Inflammatory macrophage (primary cell): ENCODE data around the gene RNF113B.

ENCODE experiments used
- DNase-seq, 2 donors: peaks; one replicate each; pipeline ENCODE4 v3.0.0-alpha.2; 2020 to 2022

The RNF113B gene

DNA sequence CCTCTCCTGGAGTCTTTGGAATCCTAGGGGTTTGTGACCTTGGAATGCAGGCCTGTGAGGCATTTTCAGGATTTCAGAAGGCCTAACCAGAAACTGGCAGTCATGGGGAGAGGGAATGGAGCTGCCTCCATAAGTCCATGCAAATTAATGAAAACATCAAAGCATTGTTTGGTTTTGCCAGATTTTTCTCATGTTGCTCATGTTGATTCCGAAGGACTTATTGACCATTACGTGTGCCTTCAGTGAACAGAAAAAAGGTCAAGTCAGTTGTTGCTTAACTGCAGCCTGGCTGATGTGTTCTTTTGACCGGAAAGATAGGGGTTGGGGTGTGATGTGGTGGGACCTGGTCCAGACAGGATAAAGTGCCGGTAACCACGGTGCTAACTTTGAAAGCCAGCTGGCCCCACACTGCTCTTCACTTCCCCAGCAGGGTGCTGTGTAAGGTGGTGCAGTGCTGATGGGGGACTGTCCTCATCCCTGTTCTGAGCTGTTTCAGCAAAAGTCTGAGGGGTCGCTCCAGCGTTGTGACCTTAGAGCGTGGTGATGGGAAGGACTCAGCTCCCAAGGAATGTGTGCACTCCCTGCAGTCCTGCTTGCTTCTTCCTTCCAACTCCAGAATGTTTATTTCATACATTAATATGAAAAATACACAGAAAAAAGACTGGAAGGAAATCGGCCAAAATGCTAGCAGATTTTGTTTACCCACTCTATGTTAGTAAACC lies 3.5 kb downstream of the RNF113B start:
- DNase-seq, result no peak

DNA sequence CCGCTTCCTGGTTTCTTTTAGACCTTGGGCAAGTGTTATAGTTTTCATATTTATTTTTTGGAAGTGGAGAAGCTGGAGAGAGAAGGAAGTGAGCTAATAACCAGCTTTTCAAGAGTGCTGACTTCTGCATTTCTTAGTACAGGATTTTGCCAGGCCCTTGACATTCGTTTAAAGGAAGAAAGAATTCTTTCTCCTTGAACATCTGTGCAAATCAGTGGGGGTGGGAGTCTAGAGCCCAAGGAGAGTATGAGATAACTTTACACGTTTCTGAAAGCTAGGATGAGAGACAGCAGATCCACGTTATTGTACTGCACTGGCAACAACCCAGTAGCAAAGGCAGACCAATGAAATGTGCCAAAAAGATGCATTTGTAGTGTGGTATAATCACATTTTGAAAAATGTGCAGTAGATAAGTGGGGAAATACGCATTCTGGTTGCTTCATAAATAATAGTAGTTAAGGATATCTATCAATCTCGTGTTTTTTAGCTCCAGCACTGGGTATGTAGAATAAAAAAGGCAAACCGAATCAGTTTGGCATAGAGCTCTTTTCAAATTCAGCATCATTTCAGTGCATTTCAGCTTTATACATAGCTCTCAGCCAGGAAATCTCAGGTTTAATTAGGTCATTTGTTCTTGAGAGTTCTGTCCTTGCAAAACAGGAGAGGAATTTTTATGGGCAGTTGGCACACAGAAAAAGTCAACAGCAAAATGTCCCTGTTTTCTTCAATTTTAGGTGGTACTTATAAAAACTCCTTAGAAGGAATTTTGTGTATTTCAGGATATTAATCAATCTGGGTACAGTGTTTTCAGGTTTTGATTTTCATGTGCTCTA lies 4.3 kb downstream of the RNF113B start:
- DNase-seq, result no peak

DNA sequence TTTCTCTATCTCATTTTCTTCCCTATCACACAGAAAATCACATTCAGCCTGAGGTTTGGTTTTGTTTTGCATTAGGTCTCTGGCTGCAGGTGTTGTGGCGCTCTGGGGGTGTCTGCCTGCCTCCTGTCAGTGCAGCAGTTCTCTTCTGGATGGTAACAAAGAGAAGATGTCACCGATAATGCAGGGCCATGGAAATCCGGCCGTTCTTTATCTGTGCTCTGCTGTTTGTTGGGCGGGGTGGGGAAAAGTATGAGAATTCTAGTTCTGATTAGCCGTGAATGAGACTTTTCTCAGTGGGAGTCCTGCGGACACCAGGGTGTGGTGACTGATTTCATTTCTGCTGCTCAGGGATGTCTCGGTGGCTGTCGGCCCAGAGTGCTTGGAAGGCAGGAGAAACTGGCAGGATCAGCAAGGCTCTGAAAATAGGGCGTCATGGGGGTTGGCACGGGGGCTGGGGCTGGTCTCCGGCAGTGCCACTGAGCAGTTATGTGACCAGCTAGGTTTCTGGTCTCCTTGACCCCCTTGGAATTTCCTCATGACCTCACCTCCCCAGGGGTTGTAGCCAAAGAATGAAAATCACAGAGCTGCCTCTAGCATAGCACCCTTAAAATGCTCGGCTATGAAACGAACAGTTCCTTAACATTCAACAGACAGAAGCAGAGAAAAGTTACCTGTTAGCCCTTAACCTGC lies 5.0 kb downstream of the RNF113B start:
- DNase-seq, result no peak

DNA sequence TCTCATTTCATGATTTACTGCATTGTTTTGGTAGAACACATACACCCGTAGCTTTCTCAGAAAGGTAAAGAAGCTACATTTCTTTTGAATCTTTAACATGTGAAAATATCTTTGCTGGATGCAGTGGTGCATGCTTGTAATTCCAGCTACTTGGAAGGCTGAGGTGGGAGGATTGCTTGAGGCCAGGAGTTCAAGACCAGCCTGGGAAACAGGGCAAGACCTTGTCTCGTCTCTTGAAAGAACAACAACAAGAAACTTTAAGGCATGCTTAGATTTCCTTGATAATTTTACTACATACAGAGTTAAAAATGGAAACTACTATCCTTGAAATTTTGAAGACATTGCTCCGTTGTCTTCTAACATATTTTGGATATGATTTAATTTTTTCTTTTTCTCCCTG lies 7.7 kb downstream of the RNF113B start:
- no peak for DNase-seq

DNA sequence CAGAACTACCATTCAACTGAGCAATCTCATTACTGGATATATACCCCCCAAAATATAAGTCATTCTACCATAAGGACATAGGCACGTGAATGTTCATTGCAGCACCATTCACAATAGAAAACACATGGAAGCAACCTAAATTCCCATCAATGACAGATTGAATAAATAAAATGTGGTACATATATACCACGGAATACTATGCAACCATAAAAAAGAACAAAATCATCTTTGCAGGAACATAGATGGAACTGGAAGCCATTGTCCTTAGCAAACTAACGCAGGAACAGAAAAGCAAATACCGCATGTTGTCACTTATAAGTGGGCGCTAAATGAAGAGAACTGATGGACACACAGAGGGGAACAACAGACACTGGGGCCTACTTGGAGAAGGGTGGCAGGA lies 14.1 kb downstream of the RNF113B start:
- no peak for DNase-seq

DNA sequence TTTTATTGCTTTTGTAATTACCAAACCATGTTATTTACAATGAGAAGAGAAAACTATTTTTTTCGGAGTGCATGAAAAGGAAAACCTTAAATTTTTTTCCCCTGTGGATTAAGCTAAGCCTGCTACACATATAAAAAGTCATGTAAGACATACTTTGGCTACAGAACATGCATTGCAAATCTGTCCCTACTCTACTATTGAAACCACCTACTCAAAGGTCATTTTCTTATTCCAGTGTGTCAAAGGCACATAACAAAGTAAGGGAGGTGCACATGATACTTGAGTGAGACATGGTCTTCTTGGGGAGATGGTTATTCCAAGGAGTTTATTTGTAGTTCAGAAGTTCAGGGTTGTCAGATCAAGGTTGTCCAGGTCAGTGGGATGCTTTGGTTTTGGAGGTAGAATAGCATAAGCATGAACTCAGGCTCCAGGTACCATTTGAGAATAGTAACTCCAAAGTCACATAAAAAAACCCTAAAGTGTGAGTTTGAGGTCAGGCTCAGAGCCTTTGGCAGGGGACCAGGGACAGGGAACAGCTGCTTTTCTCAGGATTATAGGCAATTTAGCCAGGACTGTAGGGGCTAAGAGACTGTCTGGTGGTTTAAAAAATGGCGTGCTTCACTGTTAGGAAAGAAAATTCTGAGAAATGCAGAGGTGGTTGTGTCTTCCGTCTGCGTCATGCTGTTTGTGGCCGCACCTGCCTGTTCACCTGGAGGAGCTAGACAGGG lies 18.7 kb downstream of the RNF113B start:
- DNase-seq, result no peak

DNA sequence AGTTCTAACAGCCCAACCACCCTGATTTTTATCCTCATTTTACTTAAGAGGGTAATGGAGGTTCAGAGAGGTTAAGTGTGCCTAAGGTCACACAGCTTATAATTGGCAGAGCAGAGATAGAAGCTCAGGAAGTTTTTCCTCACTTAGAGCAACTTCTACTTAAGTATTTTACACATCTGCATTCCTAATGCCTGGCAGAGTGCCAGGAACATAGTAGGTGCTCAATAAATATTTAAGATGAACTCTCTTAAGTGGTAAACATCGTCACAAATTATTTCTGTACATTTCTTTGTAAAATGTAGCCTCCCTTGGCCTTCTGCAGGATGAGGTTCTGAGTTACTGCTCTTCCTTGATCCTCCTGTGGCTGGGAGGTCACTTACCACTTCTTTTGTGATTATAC lies 19.5 kb downstream of the RNF113B start:
- no peak for DNase-seq

DNA sequence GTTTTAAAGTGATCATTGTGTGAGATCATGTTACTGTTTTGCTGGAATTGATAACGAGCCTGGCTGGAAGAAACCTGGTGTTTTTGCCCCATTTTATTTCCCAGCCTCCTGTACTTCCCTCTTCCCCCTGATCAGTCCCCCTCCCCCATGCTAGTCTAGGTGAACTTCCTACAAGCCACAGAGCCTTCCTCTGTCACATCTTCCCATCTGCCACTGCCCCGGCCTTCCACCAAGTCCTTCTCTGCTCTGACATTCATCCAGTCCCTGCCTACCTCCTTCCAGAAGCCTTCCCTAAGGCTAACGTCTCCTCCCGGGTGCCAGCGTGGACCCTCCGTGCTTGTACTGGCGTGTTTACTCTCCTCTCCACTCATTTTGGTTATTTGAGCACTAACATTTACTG lies 19.9 kb downstream of the RNF113B start:
- no peak for DNase-seq

DNA sequence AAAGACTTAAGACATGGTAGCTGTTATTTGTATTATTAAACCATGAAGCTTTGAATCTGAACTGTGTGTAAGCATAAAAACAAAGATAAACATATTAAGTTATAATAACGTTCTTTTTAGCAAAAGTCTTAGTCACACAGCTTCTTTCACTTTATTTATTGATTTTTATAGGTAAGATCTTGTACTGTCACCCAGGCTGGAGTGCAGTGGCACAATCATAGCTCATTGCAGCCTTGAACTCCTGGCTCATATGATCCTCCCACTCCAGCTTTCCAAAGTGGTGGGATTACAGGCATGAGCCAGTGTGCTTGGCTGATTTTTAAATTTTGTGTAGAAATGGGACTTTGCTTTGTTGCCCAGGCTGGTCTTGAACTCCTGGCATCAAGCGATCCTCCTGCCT lies 20.8 kb downstream of the RNF113B start:
- DNase-seq, result no peak

DNA sequence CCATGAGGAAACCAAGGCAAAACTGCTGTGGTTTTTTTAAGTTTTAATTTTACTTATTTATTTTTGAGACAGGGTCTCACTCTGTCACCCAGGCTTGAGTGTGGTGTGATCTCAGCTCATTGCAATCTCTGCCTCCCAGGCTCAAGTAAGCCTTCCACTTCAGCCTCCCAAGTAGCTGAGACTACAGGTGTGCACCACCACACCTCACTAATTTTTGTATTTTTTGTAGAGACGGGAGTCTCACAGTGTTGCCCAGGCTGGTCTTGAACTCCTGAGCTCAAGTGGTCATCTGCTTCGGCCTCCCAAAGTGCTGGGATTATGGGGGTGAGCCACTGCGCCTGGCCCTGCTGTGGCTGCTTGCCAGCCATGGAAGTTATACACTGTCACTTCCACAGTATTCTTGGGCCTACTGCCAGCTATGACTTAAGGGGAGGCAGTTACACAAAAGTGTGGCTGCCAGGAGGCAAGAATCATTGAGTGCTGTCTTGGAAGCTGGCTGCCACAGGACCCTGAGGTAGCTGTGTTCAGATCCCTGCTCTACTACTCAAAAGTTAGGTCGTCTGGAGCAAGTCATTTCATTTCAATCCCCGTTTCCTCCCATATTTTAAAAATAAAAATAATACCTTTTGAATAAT lies 21.5 kb downstream of the RNF113B start:
- no peak for DNase-seq

DNA sequence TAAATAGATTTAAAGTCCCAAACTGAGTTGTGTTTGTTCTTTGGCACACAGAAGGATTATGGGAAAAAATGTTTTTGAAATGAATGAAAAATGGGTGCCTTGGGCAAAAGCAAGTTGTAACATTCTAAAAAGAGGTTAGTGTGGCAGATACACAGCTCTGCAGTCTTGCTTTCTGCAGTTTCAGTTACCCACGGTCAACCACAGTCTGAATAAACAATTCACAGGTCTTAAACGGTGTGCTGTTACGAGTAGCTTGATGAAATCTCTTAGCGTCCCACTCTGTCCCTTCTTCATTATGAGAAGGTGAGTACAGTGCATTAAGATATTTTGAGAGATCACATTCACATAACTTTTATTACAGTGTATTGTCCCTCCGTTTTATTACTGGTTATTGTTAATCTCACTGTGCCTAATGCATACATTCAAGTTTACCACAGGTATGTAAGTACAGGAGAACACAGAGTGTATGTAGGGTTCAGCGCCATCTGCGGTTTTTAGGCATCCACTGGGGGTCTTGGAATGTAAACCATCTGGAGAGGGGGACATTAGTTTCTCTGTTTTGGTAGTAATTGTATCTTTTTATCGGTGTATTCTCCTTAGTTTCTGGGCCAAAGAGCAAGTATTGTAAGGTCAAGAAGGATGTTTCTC lies 26.1 kb downstream of the RNF113B start:
- DNase-seq, result no peak

DNA sequence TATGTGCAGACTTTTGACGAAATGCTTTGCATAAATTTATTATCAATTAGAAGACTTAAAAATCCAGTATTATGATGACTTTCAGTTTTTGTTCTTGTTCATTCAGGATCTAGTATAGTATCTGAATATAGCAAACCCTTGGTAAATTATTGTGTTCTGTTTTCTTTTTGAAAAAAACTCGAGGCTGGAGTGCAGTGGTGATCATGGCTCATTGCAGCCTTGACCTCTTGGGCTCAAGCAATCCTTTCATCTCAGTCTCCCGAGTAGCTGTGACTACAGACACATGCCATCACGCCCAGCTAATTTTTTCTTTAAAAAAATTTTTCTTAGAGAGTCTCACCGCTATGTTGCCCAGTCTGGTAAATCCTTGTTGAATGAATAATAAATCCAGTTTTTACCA lies 29.5 kb downstream of the RNF113B start:
- no peak for DNase-seq

DNA sequence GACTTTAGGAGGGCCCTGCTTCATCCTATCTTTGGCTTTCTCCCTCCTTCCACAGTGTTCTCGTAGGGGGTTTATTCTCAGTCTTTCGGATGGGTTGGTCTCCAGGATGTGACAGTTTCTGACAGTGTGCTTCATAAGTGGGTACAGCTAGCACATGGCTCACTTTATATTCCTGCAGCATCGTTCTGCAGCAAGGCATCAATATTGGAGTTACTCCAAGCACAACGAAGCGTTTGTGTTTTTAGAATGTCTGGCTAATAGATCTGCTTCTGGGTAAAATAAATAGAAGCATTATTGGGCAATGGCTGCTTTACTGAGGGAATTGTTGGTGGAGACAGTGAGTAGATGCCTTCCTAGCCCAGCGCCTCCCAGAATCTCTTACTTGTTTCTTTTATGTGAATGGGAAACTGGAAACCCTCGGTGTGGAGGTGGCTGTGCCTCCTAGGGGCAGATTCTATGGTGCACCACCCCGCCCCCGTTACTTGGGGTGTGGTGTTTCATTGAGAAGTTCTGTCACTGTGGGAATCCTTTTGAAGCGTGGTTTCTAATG lies 32.2 kb downstream of the RNF113B start:
- no peak for DNase-seq

DNA sequence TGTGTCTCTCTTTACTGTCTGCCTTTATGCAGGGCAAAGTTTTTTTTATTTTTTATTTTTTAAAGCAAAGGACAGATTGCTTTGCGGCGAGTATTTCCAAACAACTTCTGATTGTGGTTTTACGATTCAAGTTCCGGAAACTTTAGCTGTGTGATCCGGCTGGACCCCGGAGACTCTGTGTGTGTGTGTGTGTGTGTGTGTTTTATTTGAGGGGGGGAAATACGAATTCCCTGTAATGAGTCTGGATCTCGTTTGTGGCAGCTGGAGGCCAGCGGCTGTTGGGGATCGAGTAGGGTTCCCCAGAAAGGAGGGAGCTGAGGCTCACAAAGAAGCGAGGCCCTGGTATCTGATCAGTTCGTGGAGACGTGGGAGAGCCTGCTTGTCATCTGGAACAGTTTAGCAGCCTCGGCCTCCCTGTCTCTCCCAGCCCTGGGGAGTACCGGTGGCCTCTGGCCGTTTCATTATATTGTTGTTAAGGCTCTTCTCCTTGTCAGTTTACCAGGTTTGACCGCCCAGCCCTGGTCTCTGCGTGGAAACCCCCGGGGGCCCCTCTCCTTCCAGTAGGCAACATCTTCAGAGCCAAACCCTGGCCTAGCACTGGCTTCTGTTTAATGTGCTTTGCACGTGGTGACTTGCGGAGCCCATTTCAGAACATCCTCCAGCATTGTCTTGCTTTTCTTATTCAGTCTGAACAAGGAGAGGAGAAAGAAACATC lies 32.9 kb downstream of the RNF113B start:
- no peak for DNase-seq

DNA sequence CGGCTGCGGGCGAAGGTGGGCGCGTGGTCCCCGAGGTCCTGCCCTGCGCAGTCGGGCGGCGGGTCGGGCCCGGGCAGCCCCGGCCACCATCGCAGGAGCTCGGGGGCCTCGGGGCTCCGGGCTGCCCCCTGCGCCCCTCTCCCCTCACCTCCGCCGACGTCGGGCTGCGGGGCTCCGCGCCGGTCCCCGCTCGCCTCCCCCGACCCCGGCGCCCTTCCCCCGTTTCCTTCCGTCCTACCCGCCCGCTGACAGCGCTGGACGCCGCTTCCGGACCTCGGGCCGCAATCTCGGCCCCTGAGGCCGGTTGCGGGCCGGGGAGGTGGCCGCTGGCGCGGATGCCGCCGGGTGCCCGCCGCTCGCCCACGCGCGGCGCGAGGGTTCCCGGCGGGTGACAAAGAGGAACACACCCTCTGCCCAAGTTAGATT lies 33.5 kb downstream of the RNF113B start:
- peak; percentile 27 to 37 for DNase-seq

DNA sequence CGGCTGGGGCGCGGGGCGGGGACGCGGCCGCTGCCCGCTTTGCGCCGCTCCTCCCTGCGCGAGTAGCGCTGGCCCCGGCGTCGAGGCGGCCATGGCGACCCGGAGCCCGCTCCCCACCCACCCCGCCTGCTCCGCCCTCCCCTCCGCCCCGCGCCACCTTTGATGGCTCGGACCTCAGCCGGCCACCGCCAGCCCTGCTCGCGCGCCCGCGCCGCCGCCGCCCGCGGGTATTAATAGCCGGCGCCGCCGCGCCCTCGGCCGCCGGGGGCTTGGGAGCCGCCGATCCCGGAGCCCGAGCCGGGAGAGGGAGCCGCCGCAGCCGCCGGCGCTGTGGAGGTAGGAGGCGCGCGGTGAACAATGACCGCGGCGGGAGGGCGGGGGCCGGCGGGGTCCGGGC lies 33.9 kb downstream of the RNF113B start:
- DNase-seq, result no peak

DNA sequence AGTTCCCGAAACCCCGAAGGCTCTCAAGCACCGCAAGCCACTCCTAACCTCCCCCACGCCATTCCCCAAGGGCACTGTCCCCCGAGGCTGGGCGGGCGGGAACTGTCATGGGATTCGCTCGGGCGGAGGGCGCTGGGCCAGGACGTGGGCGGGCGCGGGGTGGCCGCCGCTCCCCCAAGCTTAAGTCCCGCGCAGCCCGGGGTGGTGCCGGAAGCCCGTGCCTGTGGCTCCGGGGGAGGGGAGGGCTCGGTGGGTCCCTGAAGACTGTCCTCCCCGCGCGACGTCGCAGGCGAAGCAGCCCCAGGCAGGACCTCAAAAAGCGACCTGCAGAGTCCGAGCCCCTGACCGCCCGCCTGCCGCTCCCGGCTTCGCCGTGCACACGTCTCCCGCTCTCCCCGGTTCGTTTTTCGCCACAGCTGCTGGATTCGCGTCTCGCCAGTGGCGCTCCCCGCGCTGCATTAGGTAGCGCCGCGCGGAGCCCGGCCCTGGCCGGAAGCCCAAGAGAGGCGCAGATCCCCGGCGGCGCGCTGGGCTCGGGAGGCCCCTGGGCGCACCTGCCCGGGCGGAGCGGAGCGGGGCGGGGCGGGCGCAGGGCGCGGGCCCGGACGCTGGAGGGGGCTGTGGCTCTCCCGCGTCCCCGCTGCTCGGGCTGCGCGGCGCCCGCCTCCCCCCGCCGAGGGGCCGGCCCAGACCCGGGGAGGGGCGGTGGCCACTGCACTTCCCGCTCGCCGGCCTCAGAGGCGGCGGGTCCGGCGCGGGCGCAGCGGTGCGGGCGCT lies 34.5 kb downstream of the RNF113B start, which contains the start of gene FARP1:
Gene FARP1, plus strand, starts transcription at position 715 of the 777 bp plus-strand sequence. CDS start 70,149 bp downstream, outside the sequence.
- DNase-seq, result peak in 1 of 2 donors; percentile 12

DNA sequence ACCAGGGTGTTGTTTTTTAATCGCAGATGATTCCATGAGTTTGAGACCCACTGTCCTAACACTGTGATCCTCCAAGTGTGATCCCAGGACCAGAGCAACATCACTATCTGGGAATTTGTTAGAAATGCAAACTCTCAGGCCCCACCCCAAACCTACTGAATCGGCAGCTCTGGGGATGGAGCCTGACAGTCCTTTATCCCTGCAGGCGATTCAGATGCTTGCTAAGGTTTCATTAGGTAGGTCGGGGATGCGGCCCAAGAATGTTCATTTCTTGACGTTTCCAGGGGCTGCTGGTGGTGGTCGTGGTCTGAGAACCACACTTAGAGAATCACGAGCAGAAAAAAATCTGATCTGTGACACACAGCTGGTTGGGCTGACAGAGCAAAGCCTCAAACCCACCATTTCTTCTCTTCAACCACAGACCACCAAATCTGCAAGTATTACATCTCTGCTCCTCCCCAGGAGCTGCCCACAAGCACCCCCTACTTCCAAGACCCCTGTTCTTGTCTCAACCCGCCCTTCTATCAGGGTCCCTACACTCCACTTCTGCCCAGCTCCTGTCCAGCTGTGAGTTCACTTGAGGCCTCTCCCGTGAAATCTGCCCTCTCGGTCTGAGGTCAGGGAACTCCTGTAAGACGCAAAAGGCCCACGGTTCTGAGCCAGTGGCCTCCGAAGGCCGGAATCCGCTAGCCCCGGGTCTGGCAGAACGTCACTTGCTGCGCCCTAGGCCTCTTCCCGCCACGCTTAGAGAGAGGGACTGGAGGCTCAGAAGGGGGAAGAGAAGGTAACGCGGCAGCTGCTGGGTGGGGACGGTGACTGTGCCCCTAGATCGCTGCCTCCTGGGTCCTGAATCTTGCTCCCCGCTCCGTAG lies 35.3 kb downstream of the RNF113B start:
- DNase-seq, result no peak

DNA sequence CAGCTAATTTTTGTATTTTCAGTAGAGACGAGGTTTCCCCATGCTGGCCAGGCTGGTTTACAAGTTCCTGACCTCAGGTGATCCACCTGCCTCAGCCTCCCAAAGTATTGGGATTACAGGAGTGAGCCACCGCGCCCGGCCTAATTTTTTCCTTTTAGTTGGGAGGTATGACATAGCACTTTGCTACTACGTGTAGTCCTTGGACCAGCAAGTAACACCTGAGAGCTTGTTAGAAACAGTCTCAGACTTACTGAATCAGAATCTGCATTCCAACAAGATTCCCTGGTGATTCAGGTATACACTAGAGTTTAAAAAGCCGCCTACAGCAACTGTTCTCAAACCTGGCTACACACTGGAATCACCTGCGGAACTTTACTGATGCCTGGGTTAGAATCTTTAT lies 36.0 kb downstream of the RNF113B start:
- DNase-seq, result no peak
